Measurements from ENCODE around the gene AGPAT1.

The AGPAT1 gene

DNA sequence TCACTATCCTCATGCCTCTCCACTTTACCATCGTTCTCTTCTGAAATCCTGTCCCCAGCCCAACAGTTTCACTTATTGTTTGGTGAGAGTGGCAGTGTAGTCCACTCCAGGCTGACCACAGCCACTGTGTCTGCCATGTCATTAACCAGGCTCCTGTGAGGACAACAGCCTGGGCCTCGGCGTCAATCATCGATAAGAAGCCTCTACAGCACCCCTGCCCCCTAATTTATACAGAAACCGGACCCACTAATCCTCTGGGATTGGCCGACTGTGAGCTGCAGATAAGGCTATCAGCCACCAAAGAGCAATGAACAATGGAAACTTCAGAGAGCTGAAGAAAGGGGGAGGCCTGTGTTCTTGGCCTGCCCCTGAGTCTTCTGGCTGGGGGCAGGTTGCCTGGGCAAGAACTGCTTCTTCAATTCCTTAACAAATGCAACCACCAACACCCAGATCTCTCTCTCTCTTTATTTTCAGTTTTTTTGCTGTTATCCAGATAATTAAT lies 8.1 kb downstream of the AGPAT1 start:
- no peak for DNase-seq

- no peak for DNase-seq
Measured at GRCh38 chr6:32167154-32167760, 8.6 kb downstream of the AGPAT1 start.

GRCh38 chr6:32166411-32167061 lies 9.3 kb downstream of the AGPAT1 start:
- no peak for DNase-seq

DNA sequence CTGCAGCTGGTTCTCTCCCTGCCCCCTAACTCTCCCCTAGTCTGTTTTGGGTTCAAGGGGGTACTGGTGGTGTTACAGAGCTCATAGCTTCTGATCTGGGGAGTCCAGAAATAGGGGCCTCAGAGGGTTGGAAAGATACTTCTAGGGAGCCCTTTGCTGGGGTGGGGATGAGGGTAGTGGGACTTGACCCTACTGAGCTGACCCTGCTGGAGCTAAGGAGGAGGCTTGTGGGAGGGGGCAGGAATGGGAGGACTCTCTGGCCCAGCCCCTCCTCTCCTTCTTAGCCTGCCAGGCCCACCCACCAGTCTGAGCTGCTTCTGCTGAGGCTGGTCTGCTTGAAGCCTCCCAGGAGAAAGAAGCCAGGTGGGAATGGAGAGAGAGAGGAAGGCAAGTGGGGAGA lies 11.6 kb downstream of the AGPAT1 start, which contains the start of gene EGFL8:
Gene EGFL8, plus strand, starts transcription at position 301 of the 400 bp plus-strand sequence. CDS start 1,571 bp downstream, outside the sequence.
- DNase-seq = no peak

DNA sequence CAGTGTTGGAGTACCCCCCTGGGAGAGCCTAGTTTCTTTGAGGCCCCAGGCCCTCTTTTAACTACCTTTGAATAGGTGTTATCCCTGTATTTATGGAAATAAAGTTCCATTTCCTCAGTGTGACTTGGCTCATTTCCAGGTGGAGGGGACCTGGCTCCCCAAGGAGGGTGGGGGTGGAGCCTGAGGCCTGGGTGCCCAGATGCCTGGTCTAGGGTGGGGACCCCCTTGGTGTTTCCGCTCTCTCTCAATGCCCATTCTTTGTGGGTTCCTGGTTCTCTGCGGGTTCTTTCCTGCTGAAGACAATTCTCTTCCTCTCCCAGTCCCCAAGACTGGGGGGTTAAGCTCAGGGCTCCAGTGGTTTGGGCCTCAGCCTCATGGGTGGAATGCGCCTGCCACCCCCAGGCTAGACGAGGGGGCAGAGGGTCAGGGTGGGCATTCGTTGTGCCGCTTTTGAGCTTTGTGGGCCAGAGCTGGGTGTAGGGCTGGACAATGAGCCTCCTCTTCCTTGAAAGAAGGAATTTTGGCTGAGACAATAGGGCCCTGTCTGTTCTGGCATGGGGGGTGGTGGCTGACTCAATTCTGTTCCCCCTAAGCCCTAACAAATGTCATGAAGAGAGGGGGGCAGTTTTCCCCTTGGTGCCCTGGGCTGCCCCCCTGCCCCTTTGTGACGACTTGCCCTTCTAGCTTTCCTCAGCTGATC lies 12.2 kb downstream of the AGPAT1 start:
- DNase-seq = no peak

GRCh38 chr6:32158052-32158451 lies 17.8 kb downstream of the AGPAT1 start:
- DNase-seq = no peak

DNA sequence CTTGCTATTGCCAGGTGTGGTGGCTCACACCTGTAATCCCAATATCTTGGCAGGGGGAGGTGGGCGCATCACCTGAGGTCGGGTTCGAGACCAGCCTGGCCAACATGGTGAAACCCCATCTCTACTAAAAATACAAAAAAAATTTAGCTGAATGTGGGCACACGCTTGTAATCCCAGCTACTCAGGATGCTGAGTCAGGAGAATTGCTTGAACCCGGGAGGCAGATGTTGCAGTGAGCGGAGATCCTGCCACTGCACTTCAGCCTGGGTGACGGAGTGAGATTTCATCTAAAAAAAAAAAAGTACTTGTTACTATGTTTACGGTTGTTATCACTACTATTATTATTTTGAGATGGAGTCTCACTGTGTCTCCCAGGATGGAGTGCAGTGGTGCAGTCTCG lies 19.0 kb downstream of the AGPAT1 start:
- no peak for DNase-seq

- peak; percentile 71 for DNase-seq
Measured at GRCh38 chr6:32154514-32155161, 21.2 kb downstream of the AGPAT1 start.

- peak; percentile 79 for DNase-seq
Measured at GRCh38 chr6:32153564-32154513, 22.0 kb downstream of the AGPAT1 start, which contains the start of gene PPT2. PPT2 (plus strand) TSS chr6:32154141; CDS start chr6:32154595, 454 bp downstream.

DNA sequence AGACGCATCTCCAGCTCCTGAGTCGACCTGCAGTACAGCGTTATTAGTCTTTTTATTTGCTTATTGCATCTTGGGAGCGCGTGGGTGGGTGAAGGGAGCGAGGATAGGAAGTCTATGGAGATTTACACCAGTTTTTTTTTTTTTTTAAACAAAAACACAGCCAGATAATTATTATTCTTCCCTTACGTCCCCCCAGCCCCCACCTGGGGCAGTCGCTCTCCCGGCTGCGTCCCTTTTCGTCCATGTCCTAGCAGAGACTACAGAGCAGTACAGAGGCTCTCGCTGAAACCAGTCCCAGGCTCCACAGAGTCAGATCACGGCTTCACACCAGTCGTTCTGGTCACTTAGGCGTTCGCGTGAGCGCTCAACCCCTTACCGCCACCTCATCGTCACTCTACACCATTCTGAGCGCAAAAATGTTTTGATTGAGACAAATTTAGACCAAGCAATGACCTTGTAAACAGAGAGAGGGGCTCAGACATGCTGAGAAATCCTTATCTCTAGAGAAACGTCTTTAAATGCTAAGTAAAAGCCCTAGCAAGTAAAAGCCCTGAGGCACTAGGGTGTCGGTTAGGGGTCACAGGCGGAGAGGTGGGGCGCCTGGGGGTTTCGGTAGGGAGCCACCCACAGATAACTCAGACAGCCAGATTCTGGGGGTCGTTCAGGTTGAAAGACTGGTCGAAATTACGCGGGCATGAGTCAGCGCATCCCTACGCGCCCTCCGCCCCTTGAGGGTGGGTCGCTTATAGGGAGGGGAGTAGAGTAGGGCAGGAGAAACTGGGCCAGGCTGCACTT lies 22.9 kb downstream of the AGPAT1 start:
- no peak for DNase-seq

- no peak for DNase-seq
Measured at GRCh38 chr6:32151863-32152768, 23.8 kb downstream of the AGPAT1 start, which contains the start of gene PRRT1. PRRT1 (minus strand) TSS chr6:32151939; CDS start chr6:32151827, 112 bp downstream.

- no peak for DNase-seq
Measured at GRCh38 chr6:32151181-32151862, 24.6 kb downstream of the AGPAT1 start.

- no peak for DNase-seq
Measured at GRCh38 chr6:32149932-32150870, 25.7 kb downstream of the AGPAT1 start.

- no peak for DNase-seq
Measured at GRCh38 chr6:32149092-32149755, 26.7 kb downstream of the AGPAT1 start.

DNA sequence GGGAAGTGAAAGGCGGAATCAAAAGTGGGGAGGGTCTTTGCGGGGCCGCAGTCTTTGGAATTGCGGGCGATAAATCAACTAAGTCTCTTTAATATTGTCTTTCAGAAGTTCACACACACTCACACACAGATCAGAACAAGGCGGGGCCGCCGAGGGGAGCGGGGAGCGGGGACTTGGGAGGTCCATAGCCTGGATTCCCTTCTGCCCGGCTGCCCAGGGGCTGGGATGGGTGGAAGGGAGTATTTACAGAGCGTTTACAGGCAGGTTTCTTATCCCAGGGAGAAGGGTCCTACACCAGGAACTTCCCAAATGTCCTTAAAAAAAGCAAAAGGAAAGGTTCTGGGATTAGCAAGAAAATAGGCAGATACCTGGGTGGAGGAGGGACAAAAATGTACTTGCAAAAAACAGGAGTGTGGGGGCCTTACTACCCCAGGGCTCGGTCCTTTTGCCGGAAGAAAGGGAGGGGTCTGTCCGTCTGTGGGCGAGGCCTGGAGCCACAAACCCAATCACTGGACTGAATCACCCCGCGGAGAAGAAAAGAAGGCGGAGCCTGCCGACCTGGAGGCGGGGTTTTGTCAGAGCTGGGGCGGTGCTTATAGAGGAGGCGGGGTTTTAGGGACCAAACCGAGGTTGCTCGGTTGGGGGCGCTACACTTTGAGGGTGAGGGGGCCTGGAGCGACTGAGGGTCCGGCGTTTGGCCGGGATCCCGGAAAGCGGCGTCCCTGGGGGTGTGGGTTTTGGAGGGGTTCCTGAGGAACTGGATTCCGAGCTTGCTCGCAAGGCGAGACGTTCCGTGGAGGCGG lies 27.4 kb downstream of the AGPAT1 start:
- no peak for DNase-seq

GRCh38 chr6:32147401-32148132 lies 28.3 kb downstream of the AGPAT1 start:
- DNase-seq = no peak
